SU-DHL-6 (cell line): ENCODE data around the gene PDGFB.

Source experiments
- H2AFZ ChIP-seq: fragments of 200-600 bp; sonication (generic); 2 replicates; pipeline ENCODE4 v1.6.1; 2014; ENCODE audit warnings: low read depth, mild to moderate bottlenecking, moderate library complexity, mixed read lengths, antibody characterized with exemption, low read length; ENCODE audit not compliant: severe bottlenecking
- H3F3A ChIP-seq: fragments of 200-600 bp; shearing (Covaris generic); 2 replicates; pipeline ENCODE4 v1.6.0; 2016; ENCODE audit warnings: antibody characterized with exemption, mild to moderate bottlenecking; ENCODE audit not compliant: insufficient read depth
- H3K27ac ChIP-seq: fragments of 200-600 bp; sonication (generic); 2 replicates; pipeline ENCODE4 v1.5.1; 2016; ENCODE audit warnings: low read depth, mild to moderate bottlenecking, low read length, moderate library complexity, mixed read lengths
- H3K27me3 ChIP-seq: fragments of 200-600 bp; sonication (generic), shearing (Covaris generic); 2 replicates; pipeline ENCODE4 v1.6.0; 2014; ENCODE audit warnings: mild to moderate bottlenecking, low read length
- H3K36me3 ChIP-seq: fragments of 200-600 bp; sonication (generic); 2 replicates; pipeline ENCODE4 v1.6.1; 2014; ENCODE audit warnings: mild to moderate bottlenecking, low read length, mixed read lengths
- H3K4me2 ChIP-seq: fragments of 300-600, 200-600 bp; shearing (Covaris generic), sonication (generic); 2 replicates; pipeline ENCODE4 v1.6.0; 2014; ENCODE audit warnings: low read length, low read depth, mild to moderate bottlenecking; ENCODE audit not compliant: poor library complexity, severe bottlenecking
- H3K4me3 ChIP-seq: fragments of 200-600 bp; sonication (generic); 2 replicates; pipeline ENCODE4 v1.5.1; 2014; ENCODE audit warnings: antibody characterized with exemption, low read length, mild to moderate bottlenecking, mixed read lengths; ENCODE audit not compliant: insufficient read depth, poor library complexity, severe bottlenecking
- H3K79me2 ChIP-seq: fragments of 200-600 bp; sonication (generic); 2 replicates; pipeline ENCODE4 v1.6.1; 2014; ENCODE audit warnings: mild to moderate bottlenecking, low read length, moderate library complexity; ENCODE audit not compliant: insufficient read depth
- H3K9ac ChIP-seq: fragments of 200-600 bp; sonication (generic); 2 replicates; pipeline ENCODE4 v1.7.0; 2014; ENCODE audit warnings: mild to moderate bottlenecking, low read length
- H3K9me2 ChIP-seq: fragments of 200-600 bp; sonication (generic); replicated peaks from 2 replicates; pipeline ENCODE4 v1.6.1; 2014; ENCODE audit warnings: low read length; ENCODE audit not compliant: insufficient read depth
- H3K9me3 ChIP-seq: fragments of 200-600 bp; sonication (generic); 2 replicates; pipeline ENCODE4 v1.6.1; 2014; ENCODE audit warnings: low read length, mixed read lengths; ENCODE audit not compliant: insufficient read depth
- H4K20me1 ChIP-seq: fragments of 200-600 bp; sonication (generic); 2 replicates; pipeline ENCODE4 v1.6.1; 2014; ENCODE audit warnings: low read depth, mild to moderate bottlenecking, antibody characterized with exemption, low read length, moderate library complexity, mixed read lengths
- CTCF ChIP-seq: fragments of 200-600 bp; sonication (generic); IDR thresholded peaks from one replicate; pipeline ENCODE4 v1.5.1; 2017; ENCODE audit warnings: antibody characterized with exemption, mild to moderate bottlenecking, low read length, moderate library complexity; ENCODE audit not compliant: insufficient read depth, poor library complexity, severe bottlenecking
- EZH2phosphoT487 ChIP-seq: fragments of 200-600 bp; sonication (generic), shearing (Covaris generic); conservative IDR thresholded peaks from 2 replicates; pipeline ENCODE4 v1.6.1; 2018; ENCODE audit warnings: mild to moderate bottlenecking, antibody characterized with exemption, low read length, moderate library complexity, mixed read lengths

PDGFB gene

GRCh38 chr22:39263626-39264348 is 19.0 kb upstream of the PDGFB start:
- H3K27me3 ChIP-seq: no peaks in the 10 kb centered on the region
- H2AFZ ChIP-seq: no peak overlapping the region
- no peak overlapping the region for H3K4me3 ChIP-seq
- no peaks in the 10 kb centered on the region for H3K9me3 ChIP-seq
- no peak overlapping the region for H3K4me2 ChIP-seq
- no peaks in the 10 kb centered on the region for H4K20me1 ChIP-seq
- TF ChIP-seq CTCF: no peak
- no peaks in the 10 kb centered on the region for H3K79me2 ChIP-seq
- no peaks in the 10 kb centered on the region for H3K9me2 ChIP-seq
- no peak overlapping the region for H3K9ac ChIP-seq
- H3F3A ChIP-seq: no peaks in the 10 kb centered on the region
- H3K36me3 ChIP-seq: no peaks in the 10 kb centered on the region
- H3K27ac ChIP-seq: no peak overlapping the region

GRCh38 chr22:39259666-39260065 is 14.9 kb upstream of the PDGFB start:
- no peaks in the 10 kb centered on the region for H3K9me2 ChIP-seq
- TF ChIP-seq EZH2phosphoT487 (no peak), CTCF (no peak)

GRCh38 chr22:39257901-39258475 is 13.2 kb upstream of the PDGFB start:
- no peak overlapping the region for H2AFZ ChIP-seq
- no peaks in the 10 kb centered on the region for H3K36me3 ChIP-seq
- no peaks in the 10 kb centered on the region for H4K20me1 ChIP-seq
- no peaks in the 10 kb centered on the region for H3F3A ChIP-seq
- no peaks in the 10 kb centered on the region for H3K9me3 ChIP-seq
- no peak overlapping the region for H3K9ac ChIP-seq
- TF ChIP-seq CTCF (no peak), EZH2phosphoT487 (no peak)
- H3K27ac ChIP-seq: no peak overlapping the region
- H3K9me2 ChIP-seq: no peaks in the 10 kb centered on the region
- H3K27me3 ChIP-seq: no peaks in the 10 kb centered on the region; the same call in 1 of the 2 replicates
- H3K79me2 ChIP-seq: no peaks in the 10 kb centered on the region
- no peak overlapping the region for H3K4me3 ChIP-seq
- H3K4me2 ChIP-seq: no peak overlapping the region

More at GRCh38 chr22:39259666-39260065, 14.9 kb upstream of the PDGFB start:
- no peak overlapping the region for H3K27ac ChIP-seq
- no peaks in the 10 kb centered on the region for H3K79me2 ChIP-seq
- no peak overlapping the region for H3K4me3 ChIP-seq
- H3K9me3 ChIP-seq: no peaks in the 10 kb centered on the region
- H2AFZ ChIP-seq: no peak overlapping the region
- H3K27me3 ChIP-seq: no peaks in the 10 kb centered on the region; the same call in 1 of the 2 replicates
- H3K36me3 ChIP-seq: no peaks in the 10 kb centered on the region
- H3K4me2 ChIP-seq: no peak overlapping the region
- no peaks in the 10 kb centered on the region for H3F3A ChIP-seq
- no peak overlapping the region for H3K9ac ChIP-seq
- no peaks in the 10 kb centered on the region for H4K20me1 ChIP-seq
